ENCODE results near the gene HACD4. TPM values are rescaled to one million over a fixed set of nuclear protein-coding genes. Genes with fewer than 3 reads are reported as not detected.

The HACD4 gene
- polyA plus RNA-seq, 1 donor (not counting 4 experiments of a cell fraction or from before 2014, with no cell fraction given): 10.4 TPM

- H3K79me2 ChIP-seq (ENCODE audit: control insufficient read depth, insufficient read depth, low read length): no peaks in the 10 kb centered on the region
- TF ChIP-seq, protein P1, sequence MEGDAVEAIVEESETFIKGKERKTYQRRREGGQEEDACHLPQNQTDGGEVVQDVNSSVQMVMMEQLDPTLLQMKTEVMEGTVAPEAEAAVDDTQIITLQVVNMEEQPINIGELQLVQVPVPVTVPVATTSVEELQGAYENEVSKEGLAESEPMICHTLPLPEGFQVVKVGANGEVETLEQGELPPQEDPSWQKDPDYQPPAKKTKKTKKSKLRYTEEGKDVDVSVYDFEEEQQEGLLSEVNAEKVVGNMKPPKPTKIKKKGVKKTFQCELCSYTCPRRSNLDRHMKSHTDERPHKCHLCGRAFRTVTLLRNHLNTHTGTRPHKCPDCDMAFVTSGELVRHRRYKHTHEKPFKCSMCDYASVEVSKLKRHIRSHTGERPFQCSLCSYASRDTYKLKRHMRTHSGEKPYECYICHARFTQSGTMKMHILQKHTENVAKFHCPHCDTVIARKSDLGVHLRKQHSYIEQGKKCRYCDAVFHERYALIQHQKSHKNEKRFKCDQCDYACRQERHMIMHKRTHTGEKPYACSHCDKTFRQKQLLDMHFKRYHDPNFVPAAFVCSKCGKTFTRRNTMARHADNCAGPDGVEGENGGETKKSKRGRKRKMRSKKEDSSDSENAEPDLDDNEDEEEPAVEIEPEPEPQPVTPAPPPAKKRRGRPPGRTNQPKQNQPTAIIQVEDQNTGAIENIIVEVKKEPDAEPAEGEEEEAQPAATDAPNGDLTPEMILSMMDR (optimal IDR thresholded peaks at IDR 0.05 in 1 of 3, IDR thresholded peaks at IDR 0.05 in 1 of 3, conservative IDR thresholded peaks at IDR 0.05 in 1 of 3; ENCODE audit: extremely low read depth in 1 of 3, insufficient read depth in 2 of 3, low read length in 3 of 3): no peak
- TF ChIP-seq EZH2 (IDR thresholded peaks at IDR 0.05; ENCODE audit: low read length): no peak
- no peaks in the 10 kb centered on the region for H4K20me1 ChIP-seq (ENCODE audit: control insufficient read depth, extremely low read depth, insufficient read depth, low read length)
- H3K4me2 ChIP-seq (ENCODE audit: control insufficient read depth, extremely low read depth, insufficient read depth, low read depth, low read length): no peak overlapping the region
- no peak overlapping the region for H3K27ac ChIP-seq (ENCODE audit: control insufficient read depth, insufficient read depth, low read length)
- no peak overlapping the region for H3K4me3 ChIP-seq (ENCODE audit: control insufficient read depth in 2 of 3, extremely low read depth in 1 of 3, insufficient read depth in 2 of 3, low read depth in 1 of 3, low read length in 3 of 3)
- dilution Hi-C loops (cut with MboI; ENCODE audit: extremely low pct_ligation_motif_present, low sequenced_read_pairs): no loop called here
- no peak overlapping the region for H2AFZ ChIP-seq (ENCODE audit: control insufficient read depth, low read length)
- H3K9me1 ChIP-seq (ENCODE audit: control insufficient read depth, extremely low read depth, insufficient read depth, low read length): no peaks in the 10 kb centered on the region
- FAIRE-seq (no peak), DNase-seq (ENCODE audit: low read depth, low spot score) (no peak)
- H3K4me1 ChIP-seq (ENCODE audit: control insufficient read depth, extremely low read depth, insufficient read depth, low read length): no peaks in the 10 kb centered on the region
- H3K36me3 ChIP-seq (ENCODE audit: control insufficient read depth in 2 of 2, extremely low read depth in 1 of 2, insufficient read depth in 2 of 2, low read length in 2 of 2): peaks cover 2 to 4% of the 10 kb centered on the region in 2 experiments
- H3K9ac ChIP-seq (ENCODE audit: control insufficient read depth, extremely low read depth, insufficient read depth, low read length): no peak overlapping the region
- H3K27me3 ChIP-seq (ENCODE audit: control insufficient read depth, extremely low read depth, insufficient read depth, low read length): no peaks in the 10 kb centered on the region
- no peaks in the 10 kb centered on the region for H3K9me3 ChIP-seq (ENCODE audit: control insufficient read depth, low read depth, low read length)
Observed at GRCh38 chr9:20981486-20981885, 50.0 kb downstream of the HACD4 start.

DNA sequence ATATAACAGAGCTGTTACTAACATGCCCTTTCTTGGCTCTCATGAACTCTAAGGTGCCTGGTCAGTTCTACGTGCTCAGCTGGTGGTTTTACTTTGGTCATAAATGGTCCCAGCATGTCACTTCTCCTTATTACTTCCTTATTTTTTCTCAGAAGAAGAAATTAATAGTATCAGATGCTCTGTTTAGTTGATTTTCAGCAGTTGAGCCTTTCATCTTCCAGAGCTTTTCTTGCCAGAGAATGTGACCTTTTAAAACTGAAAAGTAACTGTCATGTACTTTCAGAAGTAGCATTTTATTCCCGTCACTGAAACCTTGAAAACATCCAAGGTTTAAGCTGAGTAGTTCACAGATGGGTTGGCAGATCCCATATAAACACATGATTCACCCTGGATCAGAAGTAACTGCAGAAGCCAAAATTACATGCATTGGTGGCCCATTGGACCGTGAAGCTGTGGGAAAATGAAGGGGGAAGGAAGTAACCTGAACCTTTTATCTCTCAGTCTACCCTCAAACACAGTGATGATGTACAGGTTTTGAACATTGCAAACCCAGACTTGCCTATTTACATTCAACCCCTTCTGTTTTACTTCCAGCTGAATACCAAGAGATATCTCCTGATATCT lies 50.5 kb downstream of the HACD4 start:
- Histone ChIP-seq H3K9me3 (ENCODE audit: control insufficient read depth, low read depth, low read length) (no peaks in the 10 kb centered on the region), H3K4me3 (ENCODE audit: control insufficient read depth in 2 of 3, extremely low read depth in 1 of 3, insufficient read depth in 2 of 3, low read depth in 1 of 3, low read length in 3 of 3) (no peak overlapping the region), H3K79me2 (ENCODE audit: control insufficient read depth, insufficient read depth, low read length) (no peaks in the 10 kb centered on the region), H3K9ac (ENCODE audit: control insufficient read depth, extremely low read depth, insufficient read depth, low read length) (no peak overlapping the region), H3K4me2 (ENCODE audit: control insufficient read depth, extremely low read depth, insufficient read depth, low read depth, low read length) (no peak overlapping the region), H4K20me1 (ENCODE audit: control insufficient read depth, extremely low read depth, insufficient read depth, low read length) (no peaks in the 10 kb centered on the region), H3K4me1 (ENCODE audit: control insufficient read depth, extremely low read depth, insufficient read depth, low read length) (no peaks in the 10 kb centered on the region), H3K27ac (ENCODE audit: control insufficient read depth, insufficient read depth, low read length) (no peak overlapping the region), H3K9me1 (ENCODE audit: control insufficient read depth, extremely low read depth, insufficient read depth, low read length) (no peaks in the 10 kb centered on the region), H3K27me3 (ENCODE audit: control insufficient read depth, extremely low read depth, insufficient read depth, low read length) (no peaks in the 10 kb centered on the region), H2AFZ (ENCODE audit: control insufficient read depth, low read length) (no peak overlapping the region), H3K36me3 (ENCODE audit: control insufficient read depth in 2 of 2, extremely low read depth in 1 of 2, insufficient read depth in 2 of 2, low read length in 2 of 2) (peaks cover 2 to 3% of the 10 kb centered on the region in 2 experiments)
- TF ChIP-seq EZH2 (IDR thresholded peaks at IDR 0.05; ENCODE audit: low read length): no peak
- TF ChIP-seq, protein P1 (optimal IDR thresholded peaks at IDR 0.05 in 1 of 3, IDR thresholded peaks at IDR 0.05 in 1 of 3, conservative IDR thresholded peaks at IDR 0.05 in 1 of 3; ENCODE audit: extremely low read depth in 1 of 3, insufficient read depth in 2 of 3, low read length in 3 of 3): no peak
- dilution Hi-C loops (cut with MboI; ENCODE audit: extremely low pct_ligation_motif_present, low sequenced_read_pairs): no loop called here
- DNase-seq (ENCODE audit: low read depth, low spot score): no peak
- no peak for FAIRE-seq
